HepG2 (cell line): Measurements from ENCODE around the gene UNKL. TPM values are rescaled to one million over a fixed set of nuclear protein-coding genes. Genes with fewer than 3 reads are reported as not detected.
"Not testable (repeated sequence)": the region's sequence is repeated elsewhere in the genome, so short reads cannot be mapped to it uniquely, and the experiment has no call there.

Source experiments
- ATAC-seq: fragments of 200-7000 bp; cut with Tn5 transposase; 3 replicates; pipeline ENCODE4 v1.9.1; 2020; ENCODE audit warnings: mild to moderate bottlenecking, moderate library complexity
- BruUV-seq: library from RNA; stranded (reverse); fragments of 400-500 nt; replicated peaks from 2 replicates; lab custom pipeline; 2021; lab: Mats Ljungman, UMichigan
- CTCF ChIA-PET: fragments of 300-600 bp; formaldehyde crosslinking; extraction: SDS; loops from one replicate; lab custom pipeline; 2021; ENCODE audit warnings: low total read pairs, inconsistent platforms, low intra/inter-chr PET ratio; lab: Yijun Ruan, JAX
- POLR2A ChIA-PET: fragments of 350-600 bp; sonication (Branson Sonifier 250); formaldehyde crosslinking; loops from one replicate; lab custom pipeline; 2020; ENCODE audit warnings: antibody characterized with exemption, inconsistent platforms; lab: Yijun Ruan, JAX
- DNase-seq: peaks from one replicate; pipeline ENCODE4 v3.0.0-alpha.2; 2015; ENCODE audit warnings: low spot score
- FAIRE-seq: peaks from 3 replicates; lab custom pipeline; 2011; peaks lifted over from hg19 to GRCh38; lab: Jason Lieb, UNC
- H2AFZ ChIP-seq: one replicate; pipeline ENCODE4 v1.6.1; 2011; ENCODE audit warnings: low read length, inconsistent platforms
- H3K27ac ChIP-seq: fragments of 300-600 bp; 3 replicates; pipeline ENCODE4 v1.8.0; 2011; ENCODE audit warnings: mixed run types, mild to moderate bottlenecking, mixed read lengths, low read length, inconsistent platforms; ENCODE audit not compliant: insufficient read depth; ENCODE audit errors: extremely low read length
- H3K27me3 ChIP-seq, 2 experiments: fragments of 200-600 bp in 1 of 2; 2 replicates in 1 of 2; 3 replicates in 1 of 2; pipeline versions ENCODE4 v1.6.0 to v1.8.0; 2011; ENCODE audit warnings: low read length in 2 of 2, mild to moderate bottlenecking in 2 of 2, moderate library complexity in 2 of 2, inconsistent platforms in 1 of 2; ENCODE audit not compliant: insufficient read depth in 2 of 2, control insufficient read depth in 1 of 2
- H3K36me3 ChIP-seq, 2 experiments: fragments of 200-600 bp in 1 of 2; replicated peaks in 1 of 2; 2 replicates in 1 of 2; 3 replicates in 1 of 2; pipeline versions ENCODE4 v1.5.1 to v1.8.0; 2011; ENCODE audit warnings: low read length in 2 of 2, inconsistent platforms in 1 of 2; ENCODE audit not compliant: insufficient read depth in 2 of 2, control insufficient read depth in 1 of 2
- H3K4me1 ChIP-seq: 2 replicates; pipeline ENCODE4 v1.5.1; 2012; ENCODE audit warnings: low read length, inconsistent platforms; ENCODE audit not compliant: insufficient read depth
- H3K4me2 ChIP-seq: 2 replicates; pipeline ENCODE4 v1.6.0; 2011; ENCODE audit warnings: low read depth, low read length, inconsistent platforms
- H3K4me3 ChIP-seq, 3 experiments: fragments of 200-600 bp in 1 of 3; sonication (generic), shearing (Covaris generic) in 1 of 3; replicated peaks in 1 of 3; 2 replicates each; pipeline ENCODE4 v1.5.1; 2011 to 2016; ENCODE audit warnings: low read length in 3 of 3, inconsistent platforms in 2 of 3, low read depth in 2 of 3, mild to moderate bottlenecking in 2 of 3, control low read depth in 1 of 3, mixed read lengths in 1 of 3; ENCODE audit not compliant: insufficient read depth in 1 of 3
- H3K79me2 ChIP-seq: one replicate; pipeline ENCODE4 v1.6.1; 2011; ENCODE audit warnings: low read length, inconsistent platforms; ENCODE audit not compliant: insufficient read depth
- H3K9ac ChIP-seq: 2 replicates; pipeline ENCODE4 v1.6.0; 2011; ENCODE audit warnings: mild to moderate bottlenecking, low read depth, low read length, inconsistent platforms; ENCODE audit not compliant: insufficient read depth
- H3K9me3 ChIP-seq: 2 replicates; pipeline ENCODE4 v1.5.1; 2012; ENCODE audit warnings: mild to moderate bottlenecking, low read length
- H4K20me1 ChIP-seq: 2 replicates; pipeline ENCODE4 v1.6.0; 2011; ENCODE audit warnings: inconsistent platforms, mild to moderate bottlenecking, low read length, moderate library complexity; ENCODE audit not compliant: insufficient read depth
- FOSL1 ChIP-seq: sonication (generic); formaldehyde crosslinking; IDR thresholded peaks from 2 replicates; pipeline ENCODE4 v1.9.0; 2021; ENCODE audit warnings: missing genetic modification reagents, borderline replicate concordance
- FOSL2 ChIP-seq: sonication (generic); formaldehyde crosslinking; IDR thresholded peaks from 2 replicates; pipeline ENCODE4 v1.4.0; 2020; ENCODE audit warnings: missing genetic modification reagents
- GATAD1 ChIP-seq: IDR thresholded peaks from 2 replicates; pipeline ENCODE4 v1.6.1; 2016; ENCODE audit warnings: missing genetic modification reagents, missing compliant biosample characterization
- MIXL1 ChIP-seq: IDR thresholded peaks from 2 replicates; pipeline ENCODE4 v1.6.1; 2016
- MZF1 ChIP-seq: sonication (generic); formaldehyde crosslinking; IDR thresholded peaks from 2 replicates; pipeline ENCODE4 v1.8.1; 2023; ENCODE audit warnings: mild to moderate bottlenecking, missing genetic modification reagents, borderline replicate concordance
- PTBP1 ChIP-seq: fragments of 200-400 bp; formaldehyde crosslinking; IDR thresholded peaks from 2 replicates; pipeline ENCODE4 v1.6.1; 2018; ENCODE audit warnings: low read length, low read depth; ENCODE audit not compliant: poor library complexity, severe bottlenecking
- WIZ ChIP-seq: sonication (generic); formaldehyde crosslinking; IDR thresholded peaks from 2 replicates; pipeline ENCODE4 v1.5.1; 2020; ENCODE audit warnings: mild to moderate bottlenecking, missing genetic modification reagents
- WGBS: methylation state at CpG from one replicate; pipeline ENCODE4 v1.1.6; 2017; ENCODE audit warnings: low lambda C conversion rate; 5-methylcytosine and 5-hydroxymethylcytosine counted together
- in situ Hi-C: cut with HindIII; loops from 2 replicates; pipeline ENCODE4 v1.10.0; 2017; ENCODE audit warnings: low pct_unique_long_range_greater_than_20kb; ENCODE audit not compliant: extremely low pct_ligation_motif_present
- intact Hi-C: fragments of 100-400 bp; cut with micrococcal nuclease; formaldehyde crosslinking; loops from one replicate; pipeline ENCODE4 v1.10.0; 2022; ENCODE audit not compliant: unreplicated experiment
- polyA plus RNA-seq, 8 experiments: library from polyadenylated mRNA; depleted of rRNA in 3 of 8; stranded (reverse) in 7 of 8; unstranded in 1 of 8; fragments of >200 nt; fragmentation: Illumina TruSeq in 4 of 8; extraction: Trizol in 4 of 8; gene quantifications; 2 replicates each; pipeline versions ENCODE4 v1.2.1 to v1.2.3, GENCODE V29; 2011 to 2016; ENCODE audit warnings: low read depth in 4 of 8, missing spikeins in 1 of 8, mixed read lengths in 1 of 8; ENCODE audit not compliant: insufficient read depth in 1 of 8
- total RNA-seq, 5 experiments: library from RNA; depleted of rRNA; stranded (reverse); fragments of >200 nt; fragmentation: Illumina TruSeq; extraction: Trizol; gene quantifications; 2 replicates each; pipeline ENCODE4 v1.2.3, GENCODE V29; 2016; ENCODE audit warnings: low read depth in 1 of 5
- TF ChIP-seq, protein P1 (sequence below): sonication (generic); formaldehyde crosslinking; IDR thresholded peaks from 2 replicates; pipeline ENCODE4 v1.4.0; 2020; ENCODE audit warnings: missing genetic modification reagents, borderline replicate concordance
- TF ChIP-seq, protein P2 (sequence below), 2 experiments: fragments of 450-650 bp in 1 of 2; sonication (generic) in 1 of 2; formaldehyde crosslinking in 1 of 2; IDR thresholded peaks; 2 replicates each; pipeline versions ENCODE4 v1.6.1 to v1.8.0; 2016 to 2022; ENCODE audit warnings: antibody characterized with exemption in 1 of 2, mild to moderate bottlenecking in 1 of 2, missing genetic modification reagents in 1 of 2

Gene UNKL
- total and polyA plus RNA-seq, 2 of the 13 experiments (the other 11 are each of a cell fraction or from before 2014, with no cell fraction given), result 10.4 to 17.6 TPM

- TF ChIP-seq, protein P1, sequence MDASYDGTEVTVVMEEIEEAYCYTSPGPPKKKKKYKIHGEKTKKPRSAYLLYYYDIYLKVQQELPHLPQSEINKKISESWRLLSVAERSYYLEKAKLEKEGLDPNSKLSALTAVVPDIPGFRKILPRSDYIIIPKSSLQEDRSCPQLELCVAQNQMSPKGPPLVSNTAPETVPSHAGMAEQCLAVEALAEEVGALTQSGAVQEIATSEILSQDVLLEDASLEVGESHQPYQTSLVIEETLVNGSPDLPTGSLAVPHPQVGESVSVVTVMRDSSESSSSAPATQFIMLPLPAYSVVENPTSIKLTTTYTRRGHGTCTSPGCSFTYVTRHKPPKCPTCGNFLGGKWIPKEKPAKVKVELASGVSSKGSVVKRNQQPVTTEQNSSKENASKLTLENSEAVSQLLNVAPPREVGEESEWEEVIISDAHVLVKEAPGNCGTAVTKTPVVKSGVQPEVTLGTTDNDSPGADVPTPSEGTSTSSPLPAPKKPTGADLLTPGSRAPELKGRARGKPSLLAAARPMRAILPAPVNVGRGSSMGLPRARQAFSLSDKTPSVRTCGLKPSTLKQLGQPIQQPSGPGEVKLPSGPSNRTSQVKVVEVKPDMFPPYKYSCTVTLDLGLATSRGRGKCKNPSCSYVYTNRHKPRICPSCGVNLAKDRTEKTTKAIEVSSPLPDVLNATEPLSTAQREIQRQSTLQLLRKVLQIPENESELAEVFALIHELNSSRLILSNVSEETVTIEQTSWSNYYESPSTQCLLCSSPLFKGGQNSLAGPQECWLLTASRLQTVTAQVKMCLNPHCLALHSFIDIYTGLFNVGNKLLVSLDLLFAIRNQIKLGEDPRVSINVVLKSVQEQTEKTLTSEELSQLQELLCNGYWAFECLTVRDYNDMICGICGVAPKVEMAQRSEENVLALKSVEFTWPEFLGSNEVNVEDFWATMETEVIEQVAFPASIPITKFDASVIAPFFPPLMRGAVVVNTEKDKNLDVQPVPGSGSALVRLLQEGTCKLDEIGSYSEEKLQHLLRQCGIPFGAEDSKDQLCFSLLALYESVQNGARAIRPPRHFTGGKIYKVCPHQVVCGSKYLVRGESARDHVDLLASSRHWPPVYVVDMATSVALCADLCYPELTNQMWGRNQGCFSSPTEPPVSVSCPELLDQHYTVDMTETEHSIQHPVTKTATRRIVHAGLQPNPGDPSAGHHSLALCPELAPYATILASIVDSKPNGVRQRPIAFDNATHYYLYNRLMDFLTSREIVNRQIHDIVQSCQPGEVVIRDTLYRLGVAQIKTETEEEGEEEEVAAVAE (CRISPR knock-in tag), result no peak
- TF ChIP-seq MZF1 (CRISPR knock-in tag) (no peak), WIZ (CRISPR knock-in tag) (no peak), MIXL1 (no peak), PTBP1 (no peak)
Measured at GRCh38 chr16:1441391-1441829, 26.9 kb upstream of the UNKL start (continued).

- H3K4me2 ChIP-seq, result peak overlapping the region; percentile 75
- peak overlapping the region in 1 of 3 experiments; percentile 65; a peak in 2 of 6 replicates for H3K4me3 ChIP-seq
- DNase-seq, H3K9ac ChIP-seq, H3K79me2 ChIP-seq, intact Hi-C loops, H3K27ac ChIP-seq, CTCF ChIA-PET, H3K9me3 ChIP-seq, ATAC-seq, H4K20me1 ChIP-seq, H2AFZ ChIP-seq, in situ Hi-C loops, H3K36me3 ChIP-seq, BruUV-seq, FAIRE-seq: not testable (repeated sequence)
- H3K4me1 ChIP-seq, result peaks cover 59% of the 10 kb centered on the region
- POLR2A ChIA-PET, result interaction anchor here (2.6 kb wide), 1 partner anchor 19 kb away, joined by 19 read pairs; the partner anchor contains the start of gene UQCC4
- WGBS, result 62% methylated on average over 4 of the region's 4 CpGs
- H3K27me3 ChIP-seq, result peaks cover 6 to 22% of the 10 kb centered on the region in 2 experiments; a peak in 4 of 5 replicates
- TF ChIP-seq, protein P2, sequence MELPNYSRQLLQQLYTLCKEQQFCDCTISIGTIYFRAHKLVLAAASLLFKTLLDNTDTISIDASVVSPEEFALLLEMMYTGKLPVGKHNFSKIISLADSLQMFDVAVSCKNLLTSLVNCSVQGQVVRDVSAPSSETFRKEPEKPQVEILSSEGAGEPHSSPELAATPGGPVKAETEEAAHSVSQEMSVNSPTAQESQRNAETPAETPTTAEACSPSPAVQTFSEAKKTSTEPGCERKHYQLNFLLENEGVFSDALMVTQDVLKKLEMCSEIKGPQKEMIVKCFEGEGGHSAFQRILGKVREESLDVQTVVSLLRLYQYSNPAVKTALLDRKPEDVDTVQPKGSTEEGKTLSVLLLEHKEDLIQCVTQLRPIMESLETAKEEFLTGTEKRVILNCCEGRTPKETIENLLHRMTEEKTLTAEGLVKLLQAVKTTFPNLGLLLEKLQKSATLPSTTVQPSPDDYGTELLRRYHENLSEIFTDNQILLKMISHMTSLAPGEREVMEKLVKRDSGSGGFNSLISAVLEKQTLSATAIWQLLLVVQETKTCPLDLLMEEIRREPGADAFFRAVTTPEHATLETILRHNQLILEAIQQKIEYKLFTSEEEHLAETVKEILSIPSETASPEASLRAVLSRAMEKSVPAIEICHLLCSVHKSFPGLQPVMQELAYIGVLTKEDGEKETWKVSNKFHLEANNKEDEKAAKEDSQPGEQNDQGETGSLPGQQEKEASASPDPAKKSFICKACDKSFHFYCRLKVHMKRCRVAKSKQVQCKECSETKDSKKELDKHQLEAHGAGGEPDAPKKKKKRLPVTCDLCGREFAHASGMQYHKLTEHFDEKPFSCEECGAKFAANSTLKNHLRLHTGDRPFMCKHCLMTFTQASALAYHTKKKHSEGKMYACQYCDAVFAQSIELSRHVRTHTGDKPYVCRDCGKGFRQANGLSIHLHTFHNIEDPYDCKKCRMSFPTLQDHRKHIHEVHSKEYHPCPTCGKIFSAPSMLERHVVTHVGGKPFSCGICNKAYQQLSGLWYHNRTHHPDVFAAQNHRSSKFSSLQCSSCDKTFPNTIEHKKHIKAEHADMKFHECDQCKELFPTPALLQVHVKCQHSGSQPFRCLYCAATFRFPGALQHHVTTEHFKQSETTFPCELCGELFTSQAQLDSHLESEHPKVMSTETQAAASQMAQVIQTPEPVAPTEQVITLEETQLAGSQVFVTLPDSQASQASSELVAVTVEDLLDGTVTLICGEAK (IDR thresholded peaks at IDR 0.05), result peak; percentile 97
- TF ChIP-seq, protein P2 (CRISPR knock-in tag; IDR thresholded peaks at IDR 0.05), result peak; percentile 100
- peak; percentile 78 for TF ChIP-seq FOSL2 (CRISPR knock-in tag)
- TF ChIP-seq FOSL1 (CRISPR knock-in tag), result 0 out of 2 replicates have a peak, but pooled peaks have one; percentile 34
- TF ChIP-seq GATAD1 (CRISPR knock-in tag), result 0 out of 2 replicates have a peak, but pooled peaks have one; percentile 19
Measured at GRCh38 chr16:1439699-1440074, 25.2 kb upstream of the UNKL start.
